ENCODE results near the gene BLTP3B. TPM values are rescaled to one million over a fixed set of nuclear protein-coding genes. Genes with fewer than 3 reads are reported as not detected.

BLTP3B gene
- total RNA-seq, 1 experiment from 2014 or later, result 20.1 TPM

- ChIA-PET CTCF (interaction anchor here (0.6 to 2.5 kb wide), 4 partner anchors 9 to 55 kb away, joined by 3 to 20 read pairs (median 3); no protein-coding TSS in a partner anchor), POLR2A (interaction anchor here (1.1 to 1.3 kb wide), 6 partner anchors 9 to 37 kb away, joined by 3 to 5 read pairs (median 4); partner anchors contain the start of gene ACTR6)
- TF ChIP-seq, protein P1, sequence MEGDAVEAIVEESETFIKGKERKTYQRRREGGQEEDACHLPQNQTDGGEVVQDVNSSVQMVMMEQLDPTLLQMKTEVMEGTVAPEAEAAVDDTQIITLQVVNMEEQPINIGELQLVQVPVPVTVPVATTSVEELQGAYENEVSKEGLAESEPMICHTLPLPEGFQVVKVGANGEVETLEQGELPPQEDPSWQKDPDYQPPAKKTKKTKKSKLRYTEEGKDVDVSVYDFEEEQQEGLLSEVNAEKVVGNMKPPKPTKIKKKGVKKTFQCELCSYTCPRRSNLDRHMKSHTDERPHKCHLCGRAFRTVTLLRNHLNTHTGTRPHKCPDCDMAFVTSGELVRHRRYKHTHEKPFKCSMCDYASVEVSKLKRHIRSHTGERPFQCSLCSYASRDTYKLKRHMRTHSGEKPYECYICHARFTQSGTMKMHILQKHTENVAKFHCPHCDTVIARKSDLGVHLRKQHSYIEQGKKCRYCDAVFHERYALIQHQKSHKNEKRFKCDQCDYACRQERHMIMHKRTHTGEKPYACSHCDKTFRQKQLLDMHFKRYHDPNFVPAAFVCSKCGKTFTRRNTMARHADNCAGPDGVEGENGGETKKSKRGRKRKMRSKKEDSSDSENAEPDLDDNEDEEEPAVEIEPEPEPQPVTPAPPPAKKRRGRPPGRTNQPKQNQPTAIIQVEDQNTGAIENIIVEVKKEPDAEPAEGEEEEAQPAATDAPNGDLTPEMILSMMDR (IDR thresholded peaks at IDR 0.05; ENCODE audit: unreplicated experiment), result no peak
- peak; percentile 81 for DNase-seq (ENCODE audit: unreplicated experiment)
- BruUV-seq (replicated peaks), result no TSS peak
- H3K4me1 Mint-ChIP-seq (ENCODE audit: insufficient read depth, unreplicated experiment), result no peaks in the 10 kb centered on the region
- no peaks in the 10 kb centered on the region for H3K27me3 Mint-ChIP-seq (ENCODE audit: insufficient read depth, unreplicated experiment)
- H3K27ac Mint-ChIP-seq (ENCODE audit: low read depth, unreplicated experiment), result no peak overlapping the region
- peak overlapping the region; percentile 67 for H3K4me3 Mint-ChIP-seq (ENCODE audit: unreplicated experiment)
- intact Hi-C loops (cut with micrococcal nuclease), result no loop called here
- H3K36me3 Mint-ChIP-seq (ENCODE audit: insufficient read depth, unreplicated experiment), result no peaks in the 10 kb centered on the region
- no peaks in the 10 kb centered on the region for H3K9me3 Mint-ChIP-seq (ENCODE audit: unreplicated experiment)
Measured at GRCh38 chr12:100163416-100164152, 20.9 kb upstream of the BLTP3B start.

GRCh38 chr12:100159391-100160104, 16.9 kb upstream of the BLTP3B start:
- Mint-ChIP-seq H3K27me3 (ENCODE audit: insufficient read depth, unreplicated experiment) (no peaks in the 10 kb centered on the region), H3K27ac (ENCODE audit: low read depth, unreplicated experiment) (no peak overlapping the region), H3K9me3 (ENCODE audit: unreplicated experiment) (no peaks in the 10 kb centered on the region), H3K36me3 (ENCODE audit: insufficient read depth, unreplicated experiment) (no peaks in the 10 kb centered on the region), H3K4me3 (ENCODE audit: unreplicated experiment) (no peak overlapping the region), H3K4me1 (ENCODE audit: insufficient read depth, unreplicated experiment) (no peaks in the 10 kb centered on the region)
- TF ChIP-seq, protein P1 (IDR thresholded peaks at IDR 0.05; ENCODE audit: unreplicated experiment), result no peak
- POLR2A ChIA-PET, result no interaction called here
- no peak for DNase-seq (ENCODE audit: unreplicated experiment)
- CTCF ChIA-PET, result interaction anchor here (0.6 to 1.4 kb wide), 3 partner anchors 20 to 202 kb away, joined by 3 read pairs; no protein-coding TSS in a partner anchor
- intact Hi-C loops (cut with micrococcal nuclease), result no loop called here
- BruUV-seq (replicated peaks), result no TSS peak

GRCh38 chr12:100158535-100158934, 15.9 kb upstream of the BLTP3B start:
- intact Hi-C loops (cut with micrococcal nuclease), result no loop called here
- POLR2A ChIA-PET, result no interaction called here
- no peak for DNase-seq (ENCODE audit: unreplicated experiment)
- CTCF ChIA-PET, result interaction anchor here (0.8 to 1.4 kb wide), 2 partner anchors 11 to 19 kb away, joined by 3 read pairs; no protein-coding TSS in a partner anchor
- H3K4me3 Mint-ChIP-seq (ENCODE audit: unreplicated experiment), result no peak overlapping the region
- BruUV-seq (replicated peaks), result no TSS peak
- no peaks in the 10 kb centered on the region for H3K4me1 Mint-ChIP-seq (ENCODE audit: insufficient read depth, unreplicated experiment)
- H3K9me3 Mint-ChIP-seq (ENCODE audit: unreplicated experiment), result no peaks in the 10 kb centered on the region
- H3K27me3 Mint-ChIP-seq (ENCODE audit: insufficient read depth, unreplicated experiment), result no peaks in the 10 kb centered on the region
- TF ChIP-seq, protein P1 (IDR thresholded peaks at IDR 0.05; ENCODE audit: unreplicated experiment), result no peak
- no peaks in the 10 kb centered on the region for H3K36me3 Mint-ChIP-seq (ENCODE audit: insufficient read depth, unreplicated experiment)
- H3K27ac Mint-ChIP-seq (ENCODE audit: low read depth, unreplicated experiment), result no peak overlapping the region

GRCh38 chr12:100157427-100157821, 14.8 kb upstream of the BLTP3B start:
- no TSS peak for BruUV-seq (replicated peaks)
- intact Hi-C loops (cut with micrococcal nuclease), result no loop called here
- Mint-ChIP-seq H3K4me1 (ENCODE audit: insufficient read depth, unreplicated experiment) (no peaks in the 10 kb centered on the region), H3K9me3 (ENCODE audit: unreplicated experiment) (no peaks in the 10 kb centered on the region), H3K36me3 (ENCODE audit: insufficient read depth, unreplicated experiment) (no peaks in the 10 kb centered on the region), H3K27me3 (ENCODE audit: insufficient read depth, unreplicated experiment) (no peaks in the 10 kb centered on the region), H3K27ac (ENCODE audit: low read depth, unreplicated experiment) (no peak overlapping the region), H3K4me3 (ENCODE audit: unreplicated experiment) (no peak overlapping the region)
- ChIA-PET CTCF (interaction anchor here (0.6 kb wide), 1 partner anchor 778 kb away, joined by 3 read pairs; no protein-coding TSS in a partner anchor), POLR2A (no interaction called here)
- TF ChIP-seq, protein P1 (IDR thresholded peaks at IDR 0.05; ENCODE audit: unreplicated experiment), result no peak
- no peak for DNase-seq (ENCODE audit: unreplicated experiment)

Data from MCF 10A (cell line).